Activated CD4-positive, alpha-beta memory T cell treated with anti-CD3 and anti-CD28 coated beads for 36 hours (primary cell): Measurements from ENCODE around the gene DDTL. TPM values are rescaled to one million over a fixed set of nuclear protein-coding genes. Genes with fewer than 3 reads are reported as not detected.
"Not testable (repeated sequence)": the region's sequence is repeated elsewhere in the genome, so short reads cannot be mapped to it uniquely, and the experiment has no call there.

Experiments used
- CTCF ChIA-PET: fragments of 350-600 bp; sonication (Branson Sonifier 250); formaldehyde crosslinking; loops from one replicate; lab custom pipeline; 2021; ENCODE audit warnings: antibody characterized with exemption, inconsistent platforms; lab: Charles Lee
- POLR2A ChIA-PET: fragments of 350-600 bp; sonication (Branson Sonifier 250); formaldehyde crosslinking; loops from one replicate; lab custom pipeline; 2021; ENCODE audit warnings: antibody characterized with exemption; lab: Charles Lee
- DNase-seq: peaks from one replicate; pipeline ENCODE4 v3.0.0-alpha.2; 2020
- H3K27ac Mint-ChIP-seq: one replicate; pipeline ENCODE4 v1.8.0; 2021; ENCODE audit warnings: mixed read lengths
- H3K27me3 Mint-ChIP-seq: one replicate; pipeline ENCODE4 v1.8.0; 2021; ENCODE audit warnings: mixed read lengths
- H3K36me3 Mint-ChIP-seq: one replicate; pipeline ENCODE4 v1.8.0; 2021; ENCODE audit warnings: mixed read lengths
- H3K4me1 Mint-ChIP-seq: one replicate; pipeline ENCODE4 v1.8.0; 2021; ENCODE audit warnings: low read depth, mixed read lengths
- H3K4me3 Mint-ChIP-seq: one replicate; pipeline ENCODE4 v1.8.0; 2021; ENCODE audit warnings: mild to moderate bottlenecking, mixed read lengths
- H3K9me3 Mint-ChIP-seq: one replicate; pipeline ENCODE4 v1.8.0; 2021; ENCODE audit warnings: mixed read lengths
- intact Hi-C: fragments of 100-400 bp; cut with micrococcal nuclease; formaldehyde crosslinking; loops from one replicate; pipeline ENCODE4 v1.15.1; 2023
- total RNA-seq, 2 experiments: library from RNA; stranded (reverse); gene quantifications; one replicate each; pipeline ENCODE4 v1.2.3, GENCODE V29; 2021

DDTL gene
- total RNA-seq, 2 experiments from 2014 or later: 1.4 to 2.0 TPM

DNA sequence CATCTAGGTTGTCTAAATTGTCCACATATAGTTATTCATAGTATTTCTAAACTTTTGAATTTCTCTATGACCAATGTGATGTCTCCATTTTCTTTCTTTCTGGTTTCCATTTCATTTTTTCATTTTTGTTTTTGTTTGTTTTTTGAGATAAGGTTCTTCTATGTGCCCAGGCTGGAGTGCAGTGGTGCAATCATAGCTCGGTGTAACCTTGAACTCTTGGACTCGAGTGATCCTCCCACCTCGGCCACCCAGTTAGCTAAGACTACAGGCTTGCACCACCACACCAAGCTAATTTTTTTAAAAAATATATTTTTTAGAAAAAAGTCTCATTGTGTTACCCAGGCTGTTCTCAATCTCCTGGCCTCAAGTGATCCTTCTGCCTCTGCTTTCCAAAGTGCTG lies 30.4 kb downstream of the DDTL start:
- CTCF ChIA-PET: no interaction called here
- intact Hi-C loops: no loop called here
- Mint-ChIP-seq H3K4me1 (peaks cover 2% of the 10 kb centered on the region), H3K9me3 (no peaks in the 10 kb centered on the region), H3K4me3 (no peak overlapping the region), H3K27ac (no peak overlapping the region), H3K27me3 (no peaks in the 10 kb centered on the region), H3K36me3 (no peaks in the 10 kb centered on the region)
- POLR2A ChIA-PET: no interaction called here
- no peak for DNase-seq

DNA sequence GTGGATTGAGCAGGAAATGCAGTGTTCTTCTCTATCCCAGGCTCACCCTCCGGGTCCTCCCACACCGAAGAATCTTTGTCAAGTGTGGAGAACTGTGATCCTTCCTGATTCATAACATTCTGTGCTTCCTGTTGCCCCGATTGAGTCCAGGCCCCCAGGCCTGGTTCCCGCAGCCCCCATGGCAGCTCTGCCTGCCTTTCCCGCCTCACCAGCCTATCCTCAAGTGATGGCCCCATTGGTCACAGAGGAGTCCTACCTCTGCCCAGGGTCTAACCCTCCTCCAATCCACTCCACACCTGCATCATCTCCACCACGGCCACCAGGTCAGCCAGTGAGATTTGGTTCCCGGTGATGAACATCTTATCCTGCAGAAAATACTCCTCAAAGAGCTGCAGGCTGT lies 33.1 kb downstream of the DDTL start:
- DNase-seq, H3K27me3 Mint-ChIP-seq, CTCF ChIA-PET, H3K36me3 Mint-ChIP-seq, POLR2A ChIA-PET, H3K4me1 Mint-ChIP-seq, H3K27ac Mint-ChIP-seq, H3K4me3 Mint-ChIP-seq, H3K9me3 Mint-ChIP-seq, intact Hi-C loops: not testable (repeated sequence)

DNA sequence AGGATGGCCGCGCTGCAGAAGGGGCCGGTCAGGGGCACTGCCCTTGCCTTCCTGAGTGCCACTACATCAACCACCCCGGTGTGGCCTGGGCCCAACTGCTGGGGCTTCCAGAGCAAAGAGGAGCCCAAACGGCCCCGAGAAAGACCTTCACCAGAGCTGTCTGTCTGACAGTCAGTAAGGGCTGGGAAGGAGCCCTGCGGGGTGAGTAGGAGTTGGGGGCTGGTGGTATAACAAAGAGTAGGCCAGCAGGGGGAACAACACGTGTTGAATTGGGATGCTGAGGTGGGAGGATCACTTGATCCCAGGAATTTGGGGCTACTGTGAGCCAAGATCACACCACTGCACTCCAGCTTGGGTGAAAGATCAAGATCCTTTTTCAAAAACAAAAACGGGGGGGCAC lies 34.6 kb downstream of the DDTL start:
- Mint-ChIP-seq H3K27me3 (peaks cover 4% of the 10 kb centered on the region), H3K9me3 (no peaks in the 10 kb centered on the region), H3K4me3 (no peak overlapping the region), H3K27ac (no peak overlapping the region), H3K4me1 (peaks cover 2% of the 10 kb centered on the region), H3K36me3 (no peaks in the 10 kb centered on the region)
- DNase-seq: no peak
- intact Hi-C loops: no loop called here
- CTCF ChIA-PET: interaction anchor here (1.0 kb wide), 1 partner anchor 10 kb away, joined by 3 read pairs; the partner anchor contains the start of gene CABIN1
- POLR2A ChIA-PET: no interaction called here

DNA sequence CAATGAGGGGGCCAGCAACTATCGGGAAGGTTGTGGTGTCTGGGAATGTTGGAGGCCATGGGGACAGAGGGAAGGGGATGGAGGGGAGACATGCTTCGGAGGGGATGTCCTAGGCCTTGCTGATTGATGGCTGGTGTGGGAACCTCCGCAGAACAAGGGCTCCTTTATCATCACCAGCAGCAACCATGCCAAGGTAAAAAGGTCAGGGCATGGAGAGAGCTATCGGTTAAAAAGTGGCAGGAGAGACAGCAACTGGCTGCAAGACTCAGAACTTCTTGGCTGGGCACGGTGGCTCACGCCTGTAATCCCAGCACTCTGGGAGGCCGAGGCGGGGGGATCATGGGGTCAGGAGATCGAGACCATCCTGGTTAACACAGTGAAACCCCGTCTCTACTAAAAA lies 35.6 kb downstream of the DDTL start:
- ChIA-PET POLR2A (no interaction called here), CTCF (no interaction called here)
- H3K36me3 Mint-ChIP-seq: no peaks in the 10 kb centered on the region
- H3K4me3 Mint-ChIP-seq: no peak overlapping the region
- no peak overlapping the region for H3K27ac Mint-ChIP-seq
- H3K27me3 Mint-ChIP-seq: peaks cover 4% of the 10 kb centered on the region
- no peaks in the 10 kb centered on the region for H3K9me3 Mint-ChIP-seq
- intact Hi-C loops: no loop called here
- DNase-seq: no peak
- H3K4me1 Mint-ChIP-seq: peaks cover 2% of the 10 kb centered on the region

DNA sequence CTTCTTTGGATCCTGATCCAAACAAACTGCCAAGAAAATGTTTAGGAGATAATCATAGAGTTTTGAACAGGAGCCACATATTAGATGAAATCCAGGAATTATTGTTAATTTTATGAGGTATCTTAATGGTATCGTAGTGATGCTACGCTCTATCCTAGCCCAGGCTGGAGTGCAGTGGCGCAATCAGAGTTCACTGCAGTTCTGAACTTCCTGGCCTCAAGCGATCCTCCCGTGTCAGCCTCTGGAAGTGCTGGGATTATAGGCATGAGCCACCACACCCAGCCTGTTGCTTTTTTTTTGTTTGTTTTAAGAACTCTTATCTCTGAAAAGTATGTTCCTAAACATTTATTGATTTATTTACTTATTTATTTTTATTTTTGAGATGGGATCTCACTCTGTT lies 36.2 kb downstream of the DDTL start:
- Mint-ChIP-seq H3K4me3 (no peak overlapping the region), H3K27ac (no peak overlapping the region), H3K36me3 (no peaks in the 10 kb centered on the region), H3K4me1 (no peaks in the 10 kb centered on the region), H3K9me3 (no peaks in the 10 kb centered on the region), H3K27me3 (peaks cover 4% of the 10 kb centered on the region)
- ChIA-PET CTCF (no interaction called here), POLR2A (no interaction called here)
- intact Hi-C loops: no loop called here
- no peak for DNase-seq

DNA sequence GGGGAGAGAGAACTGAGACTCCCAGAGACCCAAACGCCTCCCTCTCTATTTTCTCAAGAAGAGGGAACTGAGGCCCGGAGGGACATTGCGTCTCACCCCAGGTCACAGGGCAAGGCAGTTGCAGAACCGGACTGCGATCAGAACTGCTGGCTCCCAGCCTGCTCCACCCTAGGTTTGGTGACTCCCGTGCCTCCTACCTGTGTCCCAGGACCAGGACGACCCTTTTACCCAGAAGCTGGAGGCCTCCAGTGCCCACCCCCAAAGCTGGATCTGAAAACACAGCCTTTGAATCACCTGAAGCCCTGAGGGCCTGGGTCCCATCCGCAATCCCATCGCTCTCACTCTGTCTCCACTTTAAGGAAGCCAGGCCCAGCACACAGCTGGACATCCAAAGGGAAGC lies 37.2 kb downstream of the DDTL start:
- CTCF ChIA-PET: no interaction called here
- H3K9me3 Mint-ChIP-seq: no peaks in the 10 kb centered on the region
- POLR2A ChIA-PET: no interaction called here
- no peak overlapping the region for H3K4me3 Mint-ChIP-seq
- no peaks in the 10 kb centered on the region for H3K36me3 Mint-ChIP-seq
- no peaks in the 10 kb centered on the region for H3K4me1 Mint-ChIP-seq
- no peak overlapping the region for H3K27ac Mint-ChIP-seq
- intact Hi-C loops: no loop called here
- H3K27me3 Mint-ChIP-seq: peaks cover 4% of the 10 kb centered on the region
- no peak for DNase-seq

DNA sequence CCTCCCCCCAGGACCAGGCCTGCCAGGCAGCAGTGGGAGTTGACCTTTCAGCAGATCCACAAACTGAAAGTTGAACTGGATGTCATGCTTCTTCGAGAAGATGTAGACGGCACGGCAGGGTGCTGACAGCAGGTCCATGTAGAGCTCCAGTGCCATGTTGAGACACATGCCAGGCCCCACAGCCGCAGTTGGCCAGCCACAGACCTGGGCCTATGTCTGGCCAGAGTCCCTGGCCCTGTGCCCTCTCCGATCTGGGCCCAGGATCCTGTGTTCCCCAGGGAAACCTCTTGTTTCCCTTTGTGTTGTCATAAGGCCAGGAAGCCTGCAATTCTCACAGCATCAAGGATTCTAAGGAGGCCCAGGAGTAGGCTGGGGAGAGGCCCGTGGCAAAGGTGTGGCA lies 38.5 kb downstream of the DDTL start, which contains the start of gene GSTT4:
Gene GSTT4, minus strand, starts transcription at position 253 of the 400 bp plus-strand sequence. Its CDS starts 97 bp downstream, at position 156.
- CTCF ChIA-PET: no interaction called here
- DNase-seq: no peak
- no peaks in the 10 kb centered on the region for H3K9me3 Mint-ChIP-seq
- no peaks in the 10 kb centered on the region for H3K36me3 Mint-ChIP-seq
- peaks cover under 1% of the 10 kb centered on the region for H3K4me1 Mint-ChIP-seq
- peaks cover 4% of the 10 kb centered on the region for H3K27me3 Mint-ChIP-seq
- H3K4me3 Mint-ChIP-seq: no peak within 1 kb of the TSS
- POLR2A ChIA-PET: no interaction called here
- intact Hi-C loops: no loop called here
- H3K27ac Mint-ChIP-seq: no peak within 1 kb of the TSS

DNA sequence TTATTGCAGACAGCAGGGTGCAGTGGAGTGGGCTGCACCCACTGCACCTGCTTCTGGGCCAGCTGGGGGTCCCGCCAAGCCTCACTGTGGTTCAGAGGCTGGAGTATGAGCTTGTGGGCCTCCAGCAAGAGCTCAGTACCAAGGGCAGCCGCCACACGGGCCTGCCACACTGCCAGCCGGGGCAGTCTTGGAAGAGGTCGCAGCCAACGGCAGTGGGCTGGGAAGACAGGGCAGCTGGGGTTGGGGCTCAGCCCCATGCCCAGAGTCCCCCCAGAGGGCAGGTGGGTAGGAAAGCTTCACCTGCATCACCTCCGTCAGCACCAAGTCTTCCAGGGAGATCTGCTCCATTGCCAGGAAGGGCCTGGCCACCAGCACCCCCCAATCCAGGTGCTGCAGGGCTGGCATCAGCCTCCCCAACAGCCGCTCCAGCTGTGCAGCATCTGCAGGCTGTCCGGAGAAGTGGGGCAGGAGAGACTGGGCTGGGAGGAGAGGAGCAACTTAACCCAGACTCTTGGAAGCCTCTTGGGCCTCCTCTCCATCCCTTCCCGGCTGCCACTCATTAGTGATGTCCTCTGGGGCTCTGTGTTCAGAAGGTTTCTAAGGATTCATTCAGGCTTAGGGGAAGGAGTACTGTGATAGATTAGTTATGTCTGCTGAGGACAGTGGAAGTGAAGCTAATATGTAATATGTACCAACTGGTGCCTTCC lies 39.7 kb downstream of the DDTL start:
- peaks cover 1% of the 10 kb centered on the region for H3K36me3 Mint-ChIP-seq
- no peak overlapping the region for H3K27ac Mint-ChIP-seq
- H3K9me3 Mint-ChIP-seq: no peaks in the 10 kb centered on the region
- no peak for DNase-seq
- ChIA-PET CTCF (interaction anchor here (0.5 kb wide), 1 partner anchor 318 kb away, joined by 3 read pairs; no protein-coding TSS in a partner anchor), POLR2A (no interaction called here)
- intact Hi-C loops: no loop called here
- H3K27me3 Mint-ChIP-seq: peaks cover 4% of the 10 kb centered on the region
- H3K4me3 Mint-ChIP-seq: no peak overlapping the region
- H3K4me1 Mint-ChIP-seq: peaks cover 5% of the 10 kb centered on the region

DNA sequence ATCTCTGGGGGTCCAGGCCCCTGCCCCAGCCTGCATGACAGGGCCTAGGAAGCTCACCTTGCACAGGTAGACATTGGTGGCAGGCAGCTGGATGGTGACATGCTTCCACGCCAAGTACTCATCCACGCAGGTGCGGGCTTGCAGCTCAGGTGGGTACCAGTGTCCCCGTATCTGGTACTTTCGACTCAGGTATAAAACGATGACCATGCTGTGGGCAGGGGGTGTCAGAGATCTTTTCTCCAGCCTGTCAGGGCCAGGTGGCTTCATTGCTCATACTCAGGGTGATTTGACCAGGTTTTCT lies 40.2 kb downstream of the DDTL start:
- Mint-ChIP-seq H3K27ac (no peak overlapping the region), H3K36me3 (peaks cover 1% of the 10 kb centered on the region), H3K27me3 (peaks cover 4% of the 10 kb centered on the region), H3K4me3 (no peak overlapping the region), H3K9me3 (no peaks in the 10 kb centered on the region), H3K4me1 (peaks cover 5% of the 10 kb centered on the region)
- intact Hi-C loops: no loop called here
- CTCF ChIA-PET: no interaction called here
- no peak for DNase-seq
- POLR2A ChIA-PET: no interaction called here

DNA sequence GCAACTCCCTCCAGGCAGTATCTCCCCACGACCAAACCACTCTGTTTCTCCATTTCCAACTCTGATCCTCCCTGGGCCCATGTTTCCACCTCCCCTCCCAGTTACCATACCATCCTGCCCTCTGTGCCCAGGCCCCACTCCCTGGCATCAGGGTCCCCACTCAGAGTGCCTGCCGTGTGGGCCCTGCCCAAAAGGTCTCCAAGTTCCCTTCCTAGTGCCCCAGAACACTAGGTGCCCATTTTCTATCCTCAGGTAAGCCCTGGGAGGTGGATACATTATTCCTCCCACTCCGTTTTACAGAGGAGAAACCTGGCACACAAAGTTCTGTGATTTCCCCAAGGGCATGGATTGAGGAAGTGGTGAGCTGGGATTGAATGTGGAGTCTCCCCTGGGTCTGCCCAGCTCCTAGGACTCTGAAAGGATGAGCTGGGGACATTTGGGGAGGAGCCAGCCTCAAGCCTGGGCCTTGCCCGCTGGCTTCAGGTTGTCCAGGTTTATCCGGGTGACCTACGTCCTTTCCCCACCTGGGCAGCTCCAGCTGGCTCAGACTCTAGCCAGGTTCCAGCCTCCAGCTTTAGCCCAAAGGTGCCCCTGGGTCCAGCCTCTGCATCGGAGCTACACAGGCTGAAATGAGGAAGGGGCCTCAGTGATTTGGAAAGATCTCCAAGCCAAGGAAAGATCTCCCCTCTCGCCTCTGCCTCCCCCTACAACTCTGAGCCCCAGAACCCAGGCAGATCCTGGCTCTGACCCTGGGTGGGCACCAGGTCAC lies 40.7 kb downstream of the DDTL start:
- Mint-ChIP-seq H3K4me1 (peaks cover 8% of the 10 kb centered on the region), H3K9me3 (no peaks in the 10 kb centered on the region), H3K27ac (no peak overlapping the region), H3K27me3 (peaks cover 4% of the 10 kb centered on the region), H3K36me3 (peaks cover 1% of the 10 kb centered on the region), H3K4me3 (no peak overlapping the region)
- intact Hi-C loops: no loop called here
- ChIA-PET CTCF (no interaction called here), POLR2A (no interaction called here)
- no peak for DNase-seq

DNA sequence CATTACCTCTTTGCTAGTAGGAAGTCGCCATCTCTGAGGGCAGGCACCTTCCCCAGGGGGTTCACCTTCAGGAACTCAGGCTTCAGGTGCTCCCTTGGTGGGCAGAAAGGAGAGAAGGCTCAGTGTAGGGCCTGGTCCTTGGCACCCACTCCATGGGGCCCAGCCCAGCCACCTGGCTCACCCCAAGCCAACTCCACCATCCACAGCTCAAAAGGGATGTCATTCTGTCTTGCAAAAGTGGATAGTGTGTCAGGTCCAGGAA lies 41.3 kb downstream of the DDTL start:
- DNase-seq: no peak
- Mint-ChIP-seq H3K4me1 (peaks cover 11% of the 10 kb centered on the region), H3K4me3 (no peak overlapping the region), H3K27ac (no peak overlapping the region), H3K9me3 (no peaks in the 10 kb centered on the region), H3K36me3 (peaks cover 1% of the 10 kb centered on the region), H3K27me3 (peaks cover 4% of the 10 kb centered on the region)
- POLR2A ChIA-PET: no interaction called here
- intact Hi-C loops: no loop called here
- CTCF ChIA-PET: no interaction called here

DNA sequence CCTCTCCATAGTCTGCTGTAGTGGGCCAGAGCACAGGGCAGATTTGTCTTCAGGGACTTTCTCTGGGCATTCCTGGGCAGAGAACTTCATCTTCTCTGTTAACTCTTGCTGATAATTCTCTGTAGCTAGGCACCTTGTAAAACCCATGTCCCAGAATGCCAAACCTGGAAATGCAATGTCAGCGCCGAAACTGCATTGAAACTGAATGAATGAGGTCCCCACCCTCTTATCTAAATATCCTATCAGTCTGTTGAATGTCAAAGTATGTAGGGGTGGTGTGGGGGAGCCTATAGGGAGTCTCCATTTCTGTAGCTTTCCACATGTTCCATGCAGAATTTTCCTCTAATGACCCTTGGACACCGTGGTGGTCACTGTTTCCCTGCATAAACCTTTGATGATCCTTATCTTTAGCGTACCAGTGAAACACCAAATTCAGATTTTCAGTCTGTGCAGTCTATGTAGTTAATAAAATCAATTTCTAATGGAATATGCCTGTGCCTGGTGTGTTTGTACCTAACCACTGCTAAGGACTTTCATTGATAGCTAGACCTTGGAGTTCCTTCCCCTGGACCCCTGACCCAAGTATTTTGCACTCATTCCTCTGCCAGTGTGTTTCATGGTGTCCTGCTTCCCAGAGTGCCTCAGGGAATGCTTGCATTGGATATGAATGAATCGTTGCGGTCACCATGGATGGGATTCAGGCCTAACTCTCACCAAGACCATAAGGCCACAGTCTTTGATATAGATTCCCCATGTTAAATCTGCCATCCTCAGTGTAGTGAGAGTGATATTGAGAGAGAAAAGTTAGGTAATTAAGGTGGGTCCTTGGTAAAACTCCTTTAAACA lies 41.9 kb downstream of the DDTL start:
- Mint-ChIP-seq H3K9me3 (no peaks in the 10 kb centered on the region), H3K36me3 (peaks cover 1% of the 10 kb centered on the region), H3K4me1 (peaks cover 16% of the 10 kb centered on the region), H3K27me3 (peaks cover under 1% of the 10 kb centered on the region), H3K4me3 (no peak overlapping the region), H3K27ac (no peak overlapping the region)
- ChIA-PET POLR2A (interaction anchor here (2.3 kb wide), 1 partner anchor 114 kb away, joined by 7 read pairs; the partner anchor contains the start of gene MIF), CTCF (no interaction called here)
- intact Hi-C loops: no loop called here
- no peak for DNase-seq
